Daoy (cell line): ENCODE results near the gene AFDN. TPM values are rescaled to one million over a fixed set of nuclear protein-coding genes. Genes with fewer than 3 reads are reported as not detected.

Experiments used
- DNase-seq: peaks from one replicate; pipeline ENCODE4 v3.0.0-alpha.2; 2015; ENCODE audit warnings: low read depth
- total RNA-seq: library from RNA; depleted of rRNA; stranded (reverse); fragments of >200 nt; shearing (Covaris generic); gene quantifications from 2 replicates; pipeline ENCODE4 v1.2.3, GENCODE V29; 2014

The AFDN gene
- total RNA-seq, 1 experiment from 2014 or later, result 19.5 TPM

GRCh38 chr6:167860550-167861226 lies 34.0 kb downstream of the AFDN start:
- no peak for DNase-seq

DNA sequence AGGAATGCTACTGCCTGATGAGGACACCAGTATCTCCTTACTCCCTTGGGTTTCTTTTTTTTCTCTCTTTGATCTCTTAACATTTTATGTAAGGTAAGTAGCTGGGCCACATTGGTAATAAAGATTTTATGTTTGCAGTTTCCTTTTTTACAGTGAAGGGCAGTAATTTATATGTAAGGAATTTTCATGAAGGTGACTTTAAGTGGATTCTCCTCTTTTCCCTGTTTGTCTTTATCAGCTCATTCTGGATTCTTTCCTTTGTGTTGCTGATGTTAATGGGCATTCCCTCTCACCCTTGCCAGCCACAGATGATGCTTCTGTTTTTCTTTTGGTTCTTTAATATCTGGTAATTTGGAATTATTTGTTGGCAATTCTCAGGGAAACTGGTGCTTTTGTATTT lies 34.7 kb downstream of the AFDN start:
- DNase-seq, result no peak

DNA sequence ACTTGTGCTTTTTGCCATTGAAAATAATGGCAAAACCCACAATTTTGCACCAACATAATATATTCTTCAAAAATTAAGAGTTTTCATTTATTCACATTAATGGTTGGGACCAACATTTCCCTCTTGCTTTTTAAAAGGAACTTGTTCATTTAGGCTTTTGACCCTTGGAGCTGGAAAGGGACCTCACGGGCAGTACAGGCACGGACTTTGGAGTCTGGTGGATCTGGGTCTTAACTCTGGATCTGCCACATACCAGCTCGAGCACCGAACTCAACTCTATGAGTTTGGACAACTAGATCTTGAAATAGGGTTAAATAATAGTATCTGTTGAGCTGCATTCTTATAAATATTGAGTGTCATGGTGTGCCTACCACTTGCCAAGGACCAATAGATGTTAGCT lies 37.2 kb downstream of the AFDN start:
- no peak for DNase-seq

GRCh38 chr6:167866642-167867041 lies 39.9 kb downstream of the AFDN start:
- DNase-seq, result no peak

GRCh38 chr6:167870321-167870720 lies 43.6 kb downstream of the AFDN start:
- no peak for DNase-seq

GRCh38 chr6:167872538-167873210 lies 46.0 kb downstream of the AFDN start:
- DNase-seq, result no peak

- DNase-seq, result no peak
These were observed 51.5 kb downstream of the AFDN start for GRCh38 chr6:167877994-167878779.

- no peak for DNase-seq
These were observed 52.9 kb downstream of the AFDN start for GRCh38 chr6:167879612-167880011.

- DNase-seq, result no peak
These were observed 54.6 kb downstream of the AFDN start for GRCh38 chr6:167881327-167881726.

- no peak for DNase-seq
These were observed 55.5 kb downstream of the AFDN start for GRCh38 chr6:167882244-167882643.

DNA sequence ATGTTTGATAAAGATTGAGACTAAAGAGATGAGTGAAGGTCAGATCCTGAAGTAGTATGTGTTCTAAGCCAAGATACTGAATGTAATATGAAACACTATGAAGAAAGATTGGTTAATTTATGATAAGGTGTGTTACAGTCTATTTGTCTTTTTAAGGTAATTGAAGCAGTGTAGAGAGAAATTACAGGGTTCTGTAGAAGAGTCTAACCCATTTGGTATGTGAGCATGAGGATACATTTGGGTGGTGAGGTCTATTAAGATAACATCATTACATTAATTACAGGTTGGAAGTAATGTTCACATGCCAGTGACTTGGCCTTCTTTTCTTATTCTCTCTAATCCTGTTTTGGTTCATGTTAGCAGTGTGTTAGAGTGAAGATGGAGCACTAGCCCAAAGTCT lies 61.4 kb downstream of the AFDN start:
- DNase-seq, result no peak

DNA sequence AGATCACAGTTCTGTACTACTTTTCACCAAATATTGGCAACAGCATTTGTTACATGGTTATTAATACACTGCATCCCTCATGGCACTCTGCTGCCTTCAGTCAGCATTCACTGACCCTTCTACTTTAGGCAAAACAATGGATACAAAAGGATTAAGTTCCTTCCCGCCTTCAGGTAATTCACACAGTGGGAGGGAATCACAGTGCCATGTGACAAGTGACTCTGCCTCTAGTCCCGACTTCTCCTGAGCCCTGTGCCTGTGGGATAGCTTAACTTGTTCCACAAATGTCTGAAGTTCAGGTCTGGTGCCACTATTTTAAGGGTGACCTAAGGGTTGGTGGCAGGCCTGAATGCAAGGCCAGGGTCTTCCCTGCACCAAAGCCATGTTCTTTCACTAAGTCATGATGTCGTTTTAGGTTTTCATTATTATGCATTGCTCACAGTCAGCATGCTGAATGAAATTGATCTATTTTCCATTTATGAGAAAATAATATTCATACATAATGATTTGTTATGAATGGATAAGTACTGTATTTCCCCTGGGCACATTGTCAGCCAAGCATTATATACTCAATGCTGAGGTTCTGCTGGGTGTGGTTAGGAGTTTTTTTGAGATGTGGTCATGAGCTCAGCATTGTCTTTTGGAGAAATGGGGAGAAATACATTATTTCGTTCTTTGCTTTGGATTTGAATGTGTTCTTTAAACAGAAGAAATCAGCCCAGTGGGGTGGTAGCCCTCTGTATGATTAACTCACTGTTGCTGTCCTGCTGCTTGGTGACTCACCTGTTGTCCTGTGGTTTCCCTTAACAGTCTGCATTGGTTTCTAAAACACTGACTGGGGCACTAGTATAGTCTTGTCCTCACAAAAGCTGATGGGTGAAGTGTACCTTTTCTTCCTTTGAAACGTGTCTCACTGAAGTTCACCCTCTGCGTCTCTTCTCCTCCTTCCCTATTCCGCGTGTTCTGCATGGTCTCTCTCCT lies 66.4 kb downstream of the AFDN start:
- DNase-seq, result peak; percentile 54

- no peak for DNase-seq
These were observed 68.3 kb downstream of the AFDN start for GRCh38 chr6:167894965-167895364.

DNA sequence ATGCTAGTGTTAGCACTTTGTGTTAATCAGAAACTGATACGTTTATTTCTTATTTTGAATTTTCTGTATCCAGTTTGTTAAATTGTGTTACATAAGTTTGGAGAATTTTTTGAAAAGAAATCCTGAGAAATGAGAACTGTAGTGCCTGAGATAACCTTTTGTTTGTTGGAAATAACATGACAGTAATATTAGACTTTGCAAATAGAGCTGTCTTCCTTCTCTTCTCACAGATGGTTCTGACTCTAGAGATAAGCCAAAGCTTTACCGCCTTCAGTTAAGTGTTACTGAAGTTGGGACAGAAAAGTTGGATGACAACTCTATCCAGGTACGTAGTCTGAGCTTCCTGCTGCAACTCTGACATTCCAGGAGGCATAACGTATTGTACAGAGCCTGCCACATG lies 69.9 kb downstream of the AFDN start:
- DNase-seq, result no peak

GRCh38 chr6:167898673-167899311 lies 72.1 kb downstream of the AFDN start:
- DNase-seq, result no peak

DNA sequence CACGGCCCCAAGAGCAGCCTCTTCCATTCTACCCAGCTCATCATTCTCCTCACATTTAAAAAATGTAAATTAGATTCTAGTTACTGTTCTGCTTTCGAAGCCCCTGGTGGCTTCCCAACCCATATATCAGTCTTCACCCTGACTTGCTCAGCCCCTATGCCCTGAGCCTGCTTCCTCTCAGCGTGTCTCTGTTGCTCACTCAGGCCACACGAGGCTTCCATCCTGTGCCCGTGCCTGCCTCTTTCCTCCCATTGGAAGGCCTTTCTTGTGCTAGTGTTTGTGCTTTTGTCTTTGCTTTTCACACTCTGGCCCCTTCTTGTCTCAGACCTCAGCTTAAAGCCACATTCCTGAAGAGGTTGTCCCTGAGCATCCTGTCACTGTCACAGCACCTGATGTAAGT lies 78.1 kb downstream of the AFDN start:
- no peak for DNase-seq

DNA sequence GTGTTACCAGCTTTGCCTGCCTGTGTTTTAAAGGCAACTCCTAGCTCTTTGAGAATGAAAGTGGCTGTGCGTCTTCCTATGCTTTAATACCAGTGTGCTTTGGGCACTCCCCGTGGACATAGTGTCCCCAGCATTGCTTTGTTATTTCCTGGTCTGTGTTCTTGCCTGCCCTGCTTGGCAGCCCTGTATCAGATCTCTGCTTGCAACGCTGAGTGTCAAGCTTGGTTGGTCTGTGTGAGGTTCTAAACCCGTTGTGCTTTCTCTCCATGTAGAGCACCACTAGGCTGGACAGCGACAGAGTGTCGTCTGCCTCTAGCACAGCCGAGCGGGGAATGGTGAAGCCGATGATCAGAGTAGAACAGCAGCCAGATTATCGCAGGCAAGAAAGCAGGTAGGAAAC lies 80.2 kb downstream of the AFDN start:
- no peak for DNase-seq

DNA sequence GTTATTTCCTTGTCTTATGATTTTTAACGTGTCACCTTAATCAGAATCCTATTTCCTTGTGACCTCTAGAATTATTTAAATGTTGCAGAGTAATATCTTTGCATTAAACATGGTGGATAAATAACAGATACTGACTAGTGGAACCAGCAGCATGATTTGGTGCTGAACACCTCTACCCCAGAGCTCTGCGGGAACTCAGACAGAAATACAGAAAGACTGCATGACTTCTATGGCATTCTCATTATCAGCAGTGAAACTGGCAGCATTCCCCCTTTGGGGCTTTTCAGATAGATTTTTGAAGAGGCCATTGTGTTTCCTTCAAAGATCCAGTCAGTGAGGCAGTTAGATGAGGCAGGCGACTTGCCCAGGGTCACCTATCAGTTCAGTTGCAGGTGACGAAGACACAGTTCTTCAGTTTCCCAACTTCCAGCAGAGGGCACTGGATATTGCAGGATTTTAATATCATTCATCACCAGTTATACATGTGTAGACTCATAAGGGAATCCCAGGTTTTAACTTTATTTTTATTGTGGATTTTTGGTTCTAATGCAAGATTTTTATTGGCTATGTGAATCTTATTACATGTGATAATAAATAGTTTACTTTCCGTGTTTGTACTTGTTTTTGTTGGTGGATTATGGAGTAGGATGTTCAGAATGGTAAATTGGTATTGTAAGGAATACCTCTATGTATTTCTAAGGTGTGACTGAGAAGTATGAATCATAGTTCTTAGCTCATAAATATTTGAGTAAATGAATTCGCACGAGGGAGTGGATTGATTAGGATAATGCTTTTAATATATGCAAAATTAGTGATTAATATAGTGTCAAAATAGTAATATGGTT lies 81.3 kb downstream of the AFDN start:
- peak; percentile 7 for DNase-seq

DNA sequence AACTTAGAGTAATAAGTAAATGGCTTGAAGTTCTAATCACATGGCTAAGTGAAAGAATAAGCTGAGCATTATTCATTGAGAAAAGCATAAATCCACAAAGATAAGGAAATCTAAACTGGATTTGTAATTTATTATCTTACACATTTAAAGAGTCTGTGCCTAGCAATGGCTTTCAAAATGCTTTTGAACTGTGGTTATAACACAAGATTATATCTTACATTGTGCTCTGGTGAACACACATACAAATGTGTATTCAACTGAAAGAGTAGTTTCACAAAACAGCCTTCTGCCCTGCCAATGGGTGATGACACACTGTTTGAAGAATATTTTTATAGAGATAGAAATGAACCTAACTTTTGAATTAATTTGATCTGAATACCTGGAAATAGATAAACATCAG lies 83.3 kb downstream of the AFDN start:
- no peak for DNase-seq

DNA sequence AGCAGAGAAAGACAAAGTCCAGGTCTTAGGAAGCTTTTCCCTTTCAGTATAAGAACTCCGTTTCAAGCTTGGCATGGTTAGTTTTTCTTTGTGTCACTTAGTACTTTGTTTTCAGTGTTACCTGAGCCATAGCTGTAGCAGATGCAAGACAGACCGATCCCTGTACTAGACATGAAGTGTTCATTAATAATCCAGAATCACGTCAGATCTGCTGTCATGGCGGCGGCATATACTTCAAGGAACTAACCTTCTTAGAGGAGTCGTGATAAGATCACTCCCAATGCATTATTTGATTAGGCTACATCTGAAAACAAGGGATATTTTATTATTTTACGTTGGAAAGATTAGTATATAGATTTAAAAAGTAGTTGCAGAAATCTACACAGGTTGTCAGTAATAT lies 83.9 kb downstream of the AFDN start:
- no peak for DNase-seq
